GM12801 (cell line): ENCODE results near the gene SNX14.

Experiments used
- TF ChIP-seq, protein P1 (sequence below): IDR thresholded peaks from one replicate; pipeline ENCODE4 v1.5.1; 2011; ENCODE audit warnings: control low read depth; ENCODE audit not compliant: insufficient read length; ENCODE audit errors: extremely low read depth

Gene SNX14

GRCh38 chr6:85464260-85464644 is 129.4 kb downstream of the SNX14 start:
- TF ChIP-seq, protein P1, sequence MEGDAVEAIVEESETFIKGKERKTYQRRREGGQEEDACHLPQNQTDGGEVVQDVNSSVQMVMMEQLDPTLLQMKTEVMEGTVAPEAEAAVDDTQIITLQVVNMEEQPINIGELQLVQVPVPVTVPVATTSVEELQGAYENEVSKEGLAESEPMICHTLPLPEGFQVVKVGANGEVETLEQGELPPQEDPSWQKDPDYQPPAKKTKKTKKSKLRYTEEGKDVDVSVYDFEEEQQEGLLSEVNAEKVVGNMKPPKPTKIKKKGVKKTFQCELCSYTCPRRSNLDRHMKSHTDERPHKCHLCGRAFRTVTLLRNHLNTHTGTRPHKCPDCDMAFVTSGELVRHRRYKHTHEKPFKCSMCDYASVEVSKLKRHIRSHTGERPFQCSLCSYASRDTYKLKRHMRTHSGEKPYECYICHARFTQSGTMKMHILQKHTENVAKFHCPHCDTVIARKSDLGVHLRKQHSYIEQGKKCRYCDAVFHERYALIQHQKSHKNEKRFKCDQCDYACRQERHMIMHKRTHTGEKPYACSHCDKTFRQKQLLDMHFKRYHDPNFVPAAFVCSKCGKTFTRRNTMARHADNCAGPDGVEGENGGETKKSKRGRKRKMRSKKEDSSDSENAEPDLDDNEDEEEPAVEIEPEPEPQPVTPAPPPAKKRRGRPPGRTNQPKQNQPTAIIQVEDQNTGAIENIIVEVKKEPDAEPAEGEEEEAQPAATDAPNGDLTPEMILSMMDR = no peak

- TF ChIP-seq, protein P1 = no peak
Measured at GRCh38 chr6:85463621-85464259, 129.9 kb downstream of the SNX14 start.

DNA sequence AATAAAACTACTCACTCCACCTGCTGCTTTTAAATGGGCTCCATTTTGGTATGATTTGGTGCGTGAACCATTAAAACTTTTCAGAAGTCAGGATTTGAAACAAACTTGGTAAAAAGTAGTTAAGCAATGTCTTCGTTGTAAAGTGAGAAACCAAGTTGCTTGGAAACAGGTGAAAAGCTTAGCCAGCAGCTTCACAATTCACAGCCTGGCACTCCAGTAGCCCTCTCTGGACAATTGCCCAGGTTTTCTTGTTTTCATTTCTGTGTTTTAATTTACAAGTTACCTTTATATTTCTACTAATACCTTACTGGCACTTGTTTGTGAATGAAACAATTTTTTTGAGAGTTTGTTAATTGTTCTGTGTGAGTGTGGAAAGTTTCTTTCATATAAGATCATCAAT is 131.0 kb downstream of the SNX14 start:
- TF ChIP-seq, protein P1 = no peak

GRCh38 chr6:85461798-85462170 is 131.9 kb downstream of the SNX14 start:
- TF ChIP-seq, protein P1 = no peak

DNA sequence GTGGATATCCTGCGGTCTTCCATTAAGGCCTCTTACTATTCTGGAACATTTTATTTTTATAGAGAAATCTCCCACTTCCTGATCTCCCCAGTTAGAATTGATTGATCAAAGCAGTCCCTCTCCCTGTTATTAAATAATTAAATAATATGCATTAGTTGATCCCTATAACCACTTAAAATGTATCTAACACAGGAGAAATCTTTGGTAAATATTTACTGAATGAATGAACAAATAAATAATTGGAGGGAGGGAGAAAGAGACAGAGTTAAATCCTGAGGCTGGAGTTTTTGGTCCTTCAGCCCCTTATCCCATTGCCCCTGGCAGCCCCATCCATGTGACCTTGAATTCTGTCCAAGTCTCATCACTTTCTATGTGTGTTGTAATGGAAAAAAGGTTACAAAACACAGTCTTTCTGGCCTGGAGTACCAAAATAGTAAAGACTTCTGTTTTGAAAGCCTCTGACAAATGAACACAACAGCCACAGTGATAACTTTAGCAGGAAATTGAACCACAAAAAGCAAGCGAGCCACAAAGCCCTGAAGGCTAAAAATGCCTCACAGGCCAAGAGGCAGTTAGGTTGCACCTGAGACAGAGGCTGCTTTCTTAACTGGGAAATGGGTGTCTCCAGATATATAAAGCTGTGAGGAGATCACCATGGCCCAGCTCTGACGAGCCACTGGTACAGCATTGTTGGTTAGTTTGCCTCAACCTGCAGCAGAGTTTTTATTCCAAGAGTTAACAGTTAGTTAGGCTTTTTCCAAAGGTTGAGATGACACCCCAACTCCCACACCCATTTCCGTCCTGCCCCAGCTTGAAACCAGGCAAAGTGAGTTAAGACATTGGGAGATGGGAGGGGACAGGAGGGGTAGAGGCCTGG is 132.5 kb downstream of the SNX14 start:
- TF ChIP-seq, protein P1 = no peak

DNA sequence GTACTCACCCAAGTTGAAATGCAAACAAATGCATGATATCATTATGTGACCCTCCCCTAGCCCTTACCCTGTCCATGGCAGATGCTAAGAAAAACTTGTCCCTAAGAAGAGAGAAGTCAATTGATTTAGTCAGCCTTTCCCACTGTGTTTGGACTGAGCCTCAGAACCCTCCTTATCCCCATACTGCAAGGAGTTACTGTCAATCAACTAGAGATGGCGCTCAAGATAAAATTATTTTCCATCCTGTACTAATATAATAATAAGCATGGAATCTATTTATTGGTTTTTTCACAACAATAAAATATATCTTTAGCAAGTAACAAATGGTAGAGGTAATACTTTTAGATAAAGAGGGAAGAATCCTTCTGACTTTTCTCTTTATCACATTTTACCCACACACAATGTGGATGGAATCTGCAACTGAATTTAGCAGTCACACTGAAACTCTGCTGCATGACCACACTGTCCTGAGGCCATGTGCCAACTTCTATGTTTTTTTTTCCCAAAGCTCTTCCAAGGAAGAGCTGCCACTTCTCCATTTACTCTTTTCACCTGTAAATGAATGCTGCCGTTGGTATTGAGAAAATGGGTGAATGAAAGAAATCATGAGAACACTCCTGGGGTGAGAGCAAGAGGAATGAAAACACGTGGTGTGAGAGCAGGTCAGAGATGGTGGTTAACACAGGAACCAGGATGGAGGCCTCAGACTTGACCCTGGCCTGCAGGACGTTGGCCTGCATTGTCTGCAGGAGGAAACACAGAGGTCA is 133.3 kb downstream of the SNX14 start:
- TF ChIP-seq, protein P1 = no peak

- TF ChIP-seq, protein P1 = no peak
Measured at GRCh38 chr6:85459224-85459901, 134.3 kb downstream of the SNX14 start.
